Astrocyte of the hippocampus (primary cell): ENCODE measurements around the gene PLA2G4B.

Experiments used
- DNase-seq: peaks from one replicate; pipeline ENCODE4 v3.0.0; 2011; ENCODE audit warnings: low read depth, low spot score

Gene PLA2G4B

GRCh38 chr15:41806291-41807181 lies 32.1 kb upstream of the PLA2G4B start:
- DNase-seq = peak; percentile 42

DNA sequence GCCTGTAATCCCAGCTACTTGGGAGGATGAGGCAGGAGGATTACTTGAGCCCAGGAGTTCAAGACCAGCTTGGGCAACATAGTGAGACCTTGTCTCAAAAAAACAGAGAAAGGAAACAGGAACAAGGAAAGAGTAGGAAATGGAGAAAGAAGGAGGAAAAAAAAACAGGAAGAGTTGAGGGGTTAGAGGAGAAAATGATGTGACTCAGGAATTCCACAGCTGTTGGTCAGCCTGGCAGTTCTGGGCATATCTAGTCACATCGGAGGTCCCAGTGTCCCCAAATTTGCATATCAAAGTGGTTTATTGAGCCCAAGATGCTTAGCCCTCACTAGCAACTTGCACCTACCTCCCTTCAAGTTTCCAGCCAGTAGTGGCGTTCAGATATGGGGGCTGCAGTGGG lies 29.5 kb upstream of the PLA2G4B start:
- DNase-seq = no peak

DNA sequence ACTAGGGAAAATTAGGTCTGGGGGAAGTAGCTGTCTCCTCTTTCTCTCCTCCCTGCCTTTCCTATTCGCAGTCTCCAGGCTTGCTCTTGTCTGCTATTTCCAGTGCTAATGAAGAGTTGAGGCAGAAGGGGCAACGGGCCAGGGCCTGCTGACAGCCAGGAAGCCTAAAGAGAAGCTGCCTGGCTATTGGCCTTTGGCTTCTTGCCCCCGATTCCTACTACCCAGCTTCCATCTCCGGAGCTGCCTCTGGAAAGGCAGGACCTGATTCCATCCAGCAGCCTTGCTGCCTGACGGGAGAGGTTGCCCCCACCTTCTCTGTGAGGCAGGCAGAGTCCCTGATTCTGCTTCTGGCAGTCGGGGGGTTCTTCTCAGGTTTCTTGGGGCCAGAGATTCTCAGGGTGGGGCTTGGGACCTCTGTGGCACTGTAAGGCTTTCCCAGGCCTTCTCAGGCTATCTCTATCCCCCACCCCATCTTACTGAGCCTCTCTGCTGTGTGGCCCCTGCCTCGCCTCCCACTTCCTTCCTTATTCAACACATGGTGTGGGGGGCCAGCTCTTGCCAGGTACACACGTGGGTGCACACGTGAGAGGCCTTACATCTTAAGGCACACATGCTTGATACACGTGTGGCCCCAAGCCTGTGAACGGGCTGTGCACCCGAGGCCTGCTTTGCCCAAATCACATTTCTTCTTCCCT lies 29.0 kb upstream of the PLA2G4B start:
- DNase-seq = no peak

GRCh38 chr15:41810651-41811431 lies 27.8 kb upstream of the PLA2G4B start:
- no peak for DNase-seq

GRCh38 chr15:41811432-41812195 lies 27.0 kb upstream of the PLA2G4B start:
- DNase-seq = peak; percentile 90

GRCh38 chr15:41812820-41813375 lies 25.7 kb upstream of the PLA2G4B start:
- DNase-seq = no peak

GRCh38 chr15:41813426-41813825 lies 25.2 kb upstream of the PLA2G4B start:
- DNase-seq = no peak

DNA sequence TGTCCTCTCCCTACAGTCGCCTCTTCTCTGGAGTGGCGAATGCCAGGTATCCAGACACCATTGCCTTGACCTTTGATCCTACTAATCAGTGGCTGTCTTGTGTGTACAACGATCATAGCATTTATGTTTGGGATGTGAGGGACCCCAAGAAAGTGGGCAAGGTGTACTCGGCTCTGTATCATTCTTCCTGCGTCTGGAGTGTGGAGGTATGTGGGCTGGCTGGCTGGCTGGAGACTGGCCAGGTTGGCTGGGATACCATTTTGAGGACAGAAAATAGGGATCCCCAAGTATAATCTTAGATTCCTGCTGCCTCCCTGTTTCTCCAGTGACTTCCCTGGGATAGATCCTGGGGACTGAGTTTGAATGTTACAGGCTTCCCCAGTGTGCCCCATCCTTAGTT lies 24.1 kb upstream of the PLA2G4B start:
- no peak for DNase-seq

- DNase-seq = no peak
These were observed 21.9 kb upstream of the PLA2G4B start for GRCh38 chr15:41816788-41817187.

DNA sequence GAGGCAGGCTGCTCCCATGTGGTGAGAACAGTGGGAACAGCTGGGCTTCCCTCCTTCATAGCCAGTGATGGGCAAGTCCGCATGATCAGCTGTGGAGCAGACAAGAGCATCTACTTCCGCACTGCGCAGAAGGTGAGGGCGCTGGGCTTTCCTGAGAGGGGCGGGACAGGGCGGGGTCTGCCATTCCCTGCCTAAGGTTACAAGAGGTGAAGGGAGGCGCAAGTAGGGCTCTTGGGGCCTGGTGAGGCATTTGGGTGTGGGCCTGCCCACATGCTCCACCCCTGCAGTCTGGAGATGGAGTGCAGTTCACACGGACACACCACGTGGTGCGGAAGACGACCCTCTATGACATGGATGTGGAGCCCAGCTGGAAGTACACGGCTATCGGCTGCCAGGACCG lies 21.3 kb upstream of the PLA2G4B start:
- DNase-seq = no peak

GRCh38 chr15:41817781-41818180 lies 20.9 kb upstream of the PLA2G4B start:
- DNase-seq = no peak

DNA sequence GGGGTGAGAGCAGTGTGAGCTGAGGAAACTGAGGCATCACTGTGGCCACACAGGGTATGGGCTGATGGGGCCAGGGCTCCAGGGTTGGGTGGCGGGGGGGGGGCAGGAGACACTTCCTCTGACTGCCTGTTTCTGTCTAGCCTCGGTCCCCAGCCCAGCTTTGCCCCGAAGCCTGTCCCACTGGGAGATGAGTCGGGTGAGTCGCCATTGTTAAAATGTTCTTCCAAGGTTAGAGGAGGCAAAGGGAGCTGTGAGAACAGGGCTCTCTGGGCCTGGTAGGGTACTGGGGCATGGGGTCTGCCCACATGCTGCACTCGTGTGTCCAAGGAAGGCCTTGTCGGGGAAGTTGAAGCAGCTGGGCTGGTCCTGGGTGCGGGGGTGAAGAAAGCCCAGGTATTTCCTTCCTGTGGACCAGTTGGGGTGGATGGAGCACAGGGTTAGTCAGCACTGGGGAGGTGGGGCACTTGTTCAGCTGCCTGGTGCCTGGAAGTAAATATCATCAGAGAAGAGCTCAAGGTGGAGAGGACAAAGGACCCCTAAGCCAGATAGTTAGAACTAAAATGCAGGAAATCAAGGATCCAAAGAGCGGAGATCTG lies 19.1 kb upstream of the PLA2G4B start:
- no peak for DNase-seq

DNA sequence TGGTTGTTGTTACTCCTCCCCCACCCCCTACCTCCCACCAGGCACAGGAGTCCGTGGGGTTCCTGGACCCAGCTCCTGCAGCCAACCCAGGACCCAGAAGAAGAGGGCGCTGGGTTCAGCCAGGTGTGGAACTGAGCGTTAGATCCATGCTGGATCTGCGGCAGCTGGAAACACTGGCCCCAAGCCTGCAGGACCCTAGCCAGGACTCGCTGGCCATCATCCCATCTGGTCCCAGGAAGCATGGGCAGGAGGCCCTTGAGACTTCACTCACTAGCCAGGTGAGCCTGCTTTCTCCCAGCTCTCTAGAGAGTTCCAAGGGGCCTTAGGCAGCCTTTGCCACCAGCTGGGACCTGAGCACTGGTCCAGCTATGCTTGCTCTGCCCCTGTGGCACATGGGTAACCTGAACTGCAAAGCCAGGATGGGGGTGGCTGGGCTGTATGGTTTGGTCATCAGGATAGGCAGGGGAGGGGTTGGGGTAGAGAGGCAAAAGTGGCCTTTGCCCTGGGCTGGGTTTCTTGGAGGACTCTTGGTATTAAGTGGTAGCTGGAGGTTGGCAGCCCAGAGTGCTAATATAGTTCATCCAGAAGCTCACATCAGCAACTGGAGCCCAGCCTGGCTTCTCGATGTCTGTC lies 17.7 kb upstream of the PLA2G4B start:
- no peak for DNase-seq

GRCh38 chr15:41821831-41822230 lies 16.8 kb upstream of the PLA2G4B start:
- DNase-seq = no peak

GRCh38 chr15:41822471-41822870 lies 16.2 kb upstream of the PLA2G4B start:
- no peak for DNase-seq

- no peak for DNase-seq
These were observed 15.7 kb upstream of the PLA2G4B start for GRCh38 chr15:41822957-41823356.

DNA sequence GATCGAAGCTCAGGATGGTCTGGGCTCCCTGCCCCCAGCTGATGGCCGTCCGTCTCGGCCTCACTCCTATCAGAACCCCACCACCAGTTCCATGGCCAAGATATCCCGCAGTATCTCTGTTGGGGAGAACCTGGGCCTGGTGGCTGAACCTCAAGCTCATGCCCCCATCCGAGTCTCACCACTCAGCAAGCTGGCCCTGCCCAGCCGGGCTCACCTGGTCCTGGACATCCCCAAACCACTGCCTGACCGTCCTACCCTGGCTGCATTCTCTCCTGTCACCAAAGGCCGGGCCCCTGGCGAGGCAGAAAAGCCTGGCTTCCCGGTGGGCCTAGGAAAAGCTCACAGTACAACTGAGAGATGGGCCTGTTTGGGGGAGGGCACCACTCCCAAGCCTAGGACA lies 15.1 kb upstream of the PLA2G4B start:
- DNase-seq = no peak

DNA sequence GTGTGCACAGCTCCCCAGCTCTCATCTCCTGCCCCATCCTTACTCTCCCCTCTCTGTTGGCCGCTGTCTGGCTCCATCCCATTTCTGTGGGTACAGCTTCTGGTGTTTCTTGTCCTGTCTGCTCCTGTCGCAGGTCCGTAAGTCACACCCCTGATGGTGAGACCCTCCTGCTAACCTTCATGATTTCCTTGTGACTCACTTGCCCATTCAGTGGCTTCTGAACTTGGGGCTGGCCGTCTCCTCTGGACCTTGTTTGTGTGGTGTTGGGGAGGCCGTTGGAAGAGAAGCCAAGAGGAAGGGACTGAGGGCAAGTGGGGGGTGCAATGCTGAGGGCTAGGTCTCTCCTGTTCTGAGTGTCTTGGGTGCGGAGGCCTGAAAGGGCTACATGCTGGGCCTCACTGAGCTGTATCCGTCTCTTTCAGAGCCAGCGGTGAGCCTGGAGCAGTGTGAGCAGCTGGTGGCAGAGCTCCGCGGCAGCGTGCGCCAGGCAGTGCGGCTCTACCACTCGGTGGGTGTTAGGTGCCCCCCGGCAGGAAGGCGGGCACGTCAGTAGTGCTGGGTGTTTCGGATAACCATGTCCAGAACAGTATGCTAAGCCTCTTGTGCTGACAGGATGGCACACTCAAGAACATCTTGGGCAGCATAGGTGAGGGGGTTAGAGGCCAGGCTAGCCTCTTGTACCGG lies 14.4 kb upstream of the PLA2G4B start:
- DNase-seq = no peak

GRCh38 chr15:41825145-41825544 lies 13.5 kb upstream of the PLA2G4B start:
- DNase-seq = no peak
